ENCODE measurements around the gene OLFML2A. TPM values are rescaled to one million over a fixed set of nuclear protein-coding genes. Genes with fewer than 3 reads are reported as not detected.

The OLFML2A gene
- total RNA-seq, 1 experiment from 2014 or later: 6.7 TPM

DNA sequence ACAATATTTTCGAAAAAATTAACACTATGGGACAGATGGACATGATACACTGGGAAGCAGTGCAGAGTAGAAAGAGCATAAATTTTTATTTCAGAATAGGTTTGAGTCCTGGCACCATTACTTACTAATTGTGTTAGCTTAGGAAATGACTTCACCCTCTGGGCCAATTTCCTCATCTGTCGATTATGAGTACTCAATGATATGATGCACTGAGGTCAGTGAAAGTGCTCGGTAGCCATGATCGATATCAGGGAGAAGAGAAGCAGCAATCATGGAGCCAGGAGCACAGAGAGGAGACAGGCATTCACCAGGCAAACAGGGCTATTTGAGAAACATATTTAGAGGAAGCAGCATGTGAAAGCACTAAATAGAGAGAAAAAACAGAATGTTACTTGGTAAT, 35.3 kb upstream of the OLFML2A start (continued):
- no peak for TF ChIP-seq ARID4B (CRISPR knock-in tag; IDR thresholded peaks at IDR 0.05; ENCODE audit: borderline replicate concordance)
- no peak for TF ChIP-seq EMX1 (CRISPR knock-in tag; IDR thresholded peaks at IDR 0.05)
- TF ChIP-seq, protein P1, sequence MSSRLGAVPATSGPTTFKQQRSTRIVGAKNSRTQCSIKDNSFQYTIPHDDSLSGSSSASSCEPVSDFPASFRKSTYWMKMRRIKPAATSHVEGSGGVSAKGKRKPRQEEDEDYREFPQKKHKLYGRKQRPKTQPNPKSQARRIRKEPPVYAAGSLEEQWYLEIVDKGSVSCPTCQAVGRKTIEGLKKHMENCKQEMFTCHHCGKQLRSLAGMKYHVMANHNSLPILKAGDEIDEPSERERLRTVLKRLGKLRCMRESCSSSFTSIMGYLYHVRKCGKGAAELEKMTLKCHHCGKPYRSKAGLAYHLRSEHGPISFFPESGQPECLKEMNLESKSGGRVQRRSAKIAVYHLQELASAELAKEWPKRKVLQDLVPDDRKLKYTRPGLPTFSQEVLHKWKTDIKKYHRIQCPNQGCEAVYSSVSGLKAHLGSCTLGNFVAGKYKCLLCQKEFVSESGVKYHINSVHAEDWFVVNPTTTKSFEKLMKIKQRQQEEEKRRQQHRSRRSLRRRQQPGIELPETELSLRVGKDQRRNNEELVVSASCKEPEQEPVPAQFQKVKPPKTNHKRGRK (CRISPR knock-in tag; IDR thresholded peaks at IDR 0.05; ENCODE audit: borderline replicate concordance): no peak
- no peak for TF ChIP-seq TCF7 (CRISPR knock-in tag; IDR thresholded peaks at IDR 0.05; ENCODE audit: low read depth)
- TF ChIP-seq, protein P2, sequence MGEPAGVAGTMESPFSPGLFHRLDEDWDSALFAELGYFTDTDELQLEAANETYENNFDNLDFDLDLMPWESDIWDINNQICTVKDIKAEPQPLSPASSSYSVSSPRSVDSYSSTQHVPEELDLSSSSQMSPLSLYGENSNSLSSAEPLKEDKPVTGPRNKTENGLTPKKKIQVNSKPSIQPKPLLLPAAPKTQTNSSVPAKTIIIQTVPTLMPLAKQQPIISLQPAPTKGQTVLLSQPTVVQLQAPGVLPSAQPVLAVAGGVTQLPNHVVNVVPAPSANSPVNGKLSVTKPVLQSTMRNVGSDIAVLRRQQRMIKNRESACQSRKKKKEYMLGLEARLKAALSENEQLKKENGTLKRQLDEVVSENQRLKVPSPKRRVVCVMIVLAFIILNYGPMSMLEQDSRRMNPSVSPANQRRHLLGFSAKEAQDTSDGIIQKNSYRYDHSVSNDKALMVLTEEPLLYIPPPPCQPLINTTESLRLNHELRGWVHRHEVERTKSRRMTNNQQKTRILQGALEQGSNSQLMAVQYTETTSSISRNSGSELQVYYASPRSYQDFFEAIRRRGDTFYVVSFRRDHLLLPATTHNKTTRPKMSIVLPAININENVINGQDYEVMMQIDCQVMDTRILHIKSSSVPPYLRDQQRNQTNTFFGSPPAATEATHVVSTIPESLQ (CRISPR knock-in tag; IDR thresholded peaks at IDR 0.05): no peak
- no peak for TF ChIP-seq ZNF396 (CRISPR knock-in tag; IDR thresholded peaks at IDR 0.05; ENCODE audit: borderline replicate concordance)
- TF ChIP-seq, protein P3, sequence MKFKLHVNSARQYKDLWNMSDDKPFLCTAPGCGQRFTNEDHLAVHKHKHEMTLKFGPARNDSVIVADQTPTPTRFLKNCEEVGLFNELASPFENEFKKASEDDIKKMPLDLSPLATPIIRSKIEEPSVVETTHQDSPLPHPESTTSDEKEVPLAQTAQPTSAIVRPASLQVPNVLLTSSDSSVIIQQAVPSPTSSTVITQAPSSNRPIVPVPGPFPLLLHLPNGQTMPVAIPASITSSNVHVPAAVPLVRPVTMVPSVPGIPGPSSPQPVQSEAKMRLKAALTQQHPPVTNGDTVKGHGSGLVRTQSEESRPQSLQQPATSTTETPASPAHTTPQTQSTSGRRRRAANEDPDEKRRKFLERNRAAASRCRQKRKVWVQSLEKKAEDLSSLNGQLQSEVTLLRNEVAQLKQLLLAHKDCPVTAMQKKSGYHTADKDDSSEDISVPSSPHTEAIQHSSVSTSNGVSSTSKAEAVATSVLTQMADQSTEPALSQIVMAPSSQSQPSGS (CRISPR knock-in tag; IDR thresholded peaks at IDR 0.05; ENCODE audit: borderline replicate concordance, low read depth): no peak

- ATAC-seq (no peak), DNase-seq (ENCODE audit: low spot score) (no peak)
- TF ChIP-seq ZNF396 (CRISPR knock-in tag; IDR thresholded peaks at IDR 0.05; ENCODE audit: borderline replicate concordance) (no peak), ZNF232 (CRISPR knock-in tag; IDR thresholded peaks at IDR 0.05) (no peak), FOXP4 (CRISPR knock-in tag; IDR thresholded peaks at IDR 0.05) (no peak), NFE2L1 (CRISPR knock-in tag; IDR thresholded peaks at IDR 0.05) (no peak), ATF1 (CRISPR knock-in tag; IDR thresholded peaks at IDR 0.05) (no peak), ETV6 (CRISPR knock-in tag; IDR thresholded peaks at IDR 0.05) (no peak), NFATC4 (CRISPR knock-in tag; IDR thresholded peaks at IDR 0.05) (no peak), GRHL2 (CRISPR knock-in tag; IDR thresholded peaks at IDR 0.05; ENCODE audit: insufficient replicate concordance, severe bottlenecking) (no peak)
- TF ChIP-seq, protein P4, sequence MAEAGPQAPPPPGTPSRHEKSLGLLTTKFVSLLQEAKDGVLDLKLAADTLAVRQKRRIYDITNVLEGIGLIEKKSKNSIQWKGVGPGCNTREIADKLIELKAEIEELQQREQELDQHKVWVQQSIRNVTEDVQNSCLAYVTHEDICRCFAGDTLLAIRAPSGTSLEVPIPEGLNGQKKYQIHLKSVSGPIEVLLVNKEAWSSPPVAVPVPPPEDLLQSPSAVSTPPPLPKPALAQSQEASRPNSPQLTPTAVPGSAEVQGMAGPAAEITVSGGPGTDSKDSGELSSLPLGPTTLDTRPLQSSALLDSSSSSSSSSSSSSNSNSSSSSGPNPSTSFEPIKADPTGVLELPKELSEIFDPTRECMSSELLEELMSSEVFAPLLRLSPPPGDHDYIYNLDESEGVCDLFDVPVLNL (CRISPR knock-in tag; IDR thresholded peaks at IDR 0.05; ENCODE audit: borderline replicate concordance, low read depth): no peak
- Mint-ChIP-seq H3K9me3 (no peaks in the 10 kb centered on the region), H3K4me3 (no peak overlapping the region), H3K27me3 (ENCODE audit: low read depth) (no peaks in the 10 kb centered on the region), H3K36me3 (peaks cover 7% of the 10 kb centered on the region), H3K4me1 (peaks cover 41% of the 10 kb centered on the region), H3K27ac (peak overlapping the region; percentile 92)
- POLR2A ChIA-PET: interaction anchor here (0.5 to 1.1 kb wide), 2 partner anchors 113 to 388 kb away, joined by 3 to 4 read pairs; no protein-coding TSS in a partner anchor
- CTCF ChIA-PET: interaction anchor here (0.9 to 2.6 kb wide), 7 partner anchors 11 to 206 kb away, joined by 3 to 13 read pairs (median 6); partner anchors contain the start of gene WDR38
Observed at GRCh38 chr9:124742940-124743339, 34.0 kb upstream of the OLFML2A start.

Data from WTC11 (cell line).